Skin epidermis (tissue), 12 donors: Measurements from ENCODE around the gene FOXR1.
"Not testable (repeated sequence)": the region's sequence is repeated elsewhere in the genome, so short reads cannot be mapped to it uniquely, and the experiment has no call there.

Source experiments
- H3K27ac ChIP-seq, 21 experiments: fragments of 200-600 bp; sonication (generic) in 11 of 21; one replicate each; pipeline ENCODE4 v1.5.0; 2020; ENCODE audit warnings: mild to moderate bottlenecking in 3 of 21, inconsistent platforms in 2 of 21, moderate library complexity in 2 of 21
- H3K4me3 ChIP-seq, 7 experiments: fragments of 200-600 bp; sonication (generic) in 2 of 7; one replicate each; pipeline ENCODE4 v1.5.0; 2020; ENCODE audit warnings: inconsistent platforms in 2 of 7, mild to moderate bottlenecking in 2 of 7, moderate library complexity in 1 of 7

The FOXR1 gene

GRCh38 chr11:118984825-118985224, 13.3 kb downstream of the FOXR1 start:
- no peak overlapping the region for H3K27ac ChIP-seq
- no peak overlapping the region for H3K4me3 ChIP-seq

- Histone ChIP-seq H3K27ac (peak overlapping the region in 5 of 21 experiments; percentile 12 to 58 (median 18)), H3K4me3 (no peak overlapping the region)
These were observed 16.7 kb downstream of the FOXR1 start for GRCh38 chr11:118988280-118988679.

- H3K4me3 ChIP-seq, H3K27ac ChIP-seq: not testable (repeated sequence)
These were observed 20.0 kb downstream of the FOXR1 start for GRCh38 chr11:118991486-118992038.

GRCh38 chr11:118996926-118997626, 25.5 kb downstream of the FOXR1 start:
- H3K4me3 ChIP-seq, result peak overlapping the region; percentile 55 to 90 (median 85)
- peak overlapping the region; percentile 16 to 94 (median 80) for H3K27ac ChIP-seq

GRCh38 chr11:118997627-118998387, 26.2 kb downstream of the FOXR1 start, which contains the start of gene CENATAC:
CENATAC (plus strand) TSS chr11:118998138; CDS start chr11:118998198, 60 bp downstream.
- peak within 1 kb of the TSS; percentile 53 to 94 (median 82) for H3K27ac ChIP-seq

GRCh38 chr11:118998388-118998717, 26.8 kb downstream of the FOXR1 start:
- H3K27ac ChIP-seq, result peak overlapping the region; percentile 53 to 94 (median 82)
- peak overlapping the region; percentile 55 to 90 (median 85) for H3K4me3 ChIP-seq

More at GRCh38 chr11:118997627-118998387, 26.2 kb downstream of the FOXR1 start, which contains the start of gene CENATAC:
- H3K4me3 ChIP-seq, result peak within 1 kb of the TSS; percentile 55 to 90 (median 85)

GRCh38 chr11:118998822-118999221, 27.3 kb downstream of the FOXR1 start:
- Histone ChIP-seq H3K4me3 (peak overlapping the region; percentile 55 to 90 (median 85)), H3K27ac (peak overlapping the region in 18 of 21 experiments; percentile 70 to 94 (median 84))

- no peak overlapping the region for H3K4me3 ChIP-seq
- H3K27ac ChIP-seq, result no peak overlapping the region
These were observed 29.3 kb downstream of the FOXR1 start for GRCh38 chr11:119000906-119001305.

GRCh38 chr11:119006656-119007055, 35.1 kb downstream of the FOXR1 start:
- Histone ChIP-seq H3K27ac (no peak overlapping the region), H3K4me3 (no peak overlapping the region)

GRCh38 chr11:119011476-119012053, 40.0 kb downstream of the FOXR1 start:
- no peak overlapping the region for H3K4me3 ChIP-seq
- H3K27ac ChIP-seq, result no peak overlapping the region

- Histone ChIP-seq H3K27ac (no peak overlapping the region), H3K4me3 (no peak overlapping the region)
These were observed 41.1 kb downstream of the FOXR1 start for GRCh38 chr11:119012629-119013170.

- Histone ChIP-seq H3K27ac (no peak overlapping the region), H3K4me3 (no peak overlapping the region)
These were observed 42.8 kb downstream of the FOXR1 start for GRCh38 chr11:119014209-119014924.

GRCh38 chr11:119015054-119015611, 43.6 kb downstream of the FOXR1 start:
- Histone ChIP-seq H3K4me3 (no peak overlapping the region), H3K27ac (no peak overlapping the region)

- peak overlapping the region in 3 of 7 experiments; percentile 76 to 93 (median 84) for H3K4me3 ChIP-seq
- peak overlapping the region in 6 of 21 experiments; percentile 21 to 95 (median 94) for H3K27ac ChIP-seq
These were observed 44.9 kb downstream of the FOXR1 start for GRCh38 chr11:119016216-119017009.

- Histone ChIP-seq H3K27ac (peak overlapping the region in 20 of 21 experiments; percentile 83 to 96 (median 93)), H3K4me3 (peak overlapping the region; percentile 64 to 93 (median 82))
These were observed 45.8 kb downstream of the FOXR1 start for GRCh38 chr11:119017377-119017776.

- Histone ChIP-seq H3K4me3 (peak within 1 kb of the TSS; percentile 64 to 93 (median 82)), H3K27ac (peak within 1 kb of the TSS; percentile 18 to 96 (median 93))
These were observed 46.7 kb downstream of the FOXR1 start, which contains the start of the genes RPS25 and TRAPPC4 for GRCh38 chr11:119018074-119018938. RPS25 (minus strand) TSS chr11:119018343; CDS start chr11:119018284, 59 bp downstream. TRAPPC4 (plus strand) TSS chr11:119018766; CDS start chr11:119018796, 30 bp downstream.

GRCh38 chr11:119019996-119020395, 48.4 kb downstream of the FOXR1 start:
- Histone ChIP-seq H3K27ac (peak overlapping the region in 3 of 21 experiments; percentile 94), H3K4me3 (peak overlapping the region in 4 of 7 experiments; percentile 76 to 93 (median 84))
